ENCODE results near the gene SCN1A. TPM values are rescaled to one million over a fixed set of nuclear protein-coding genes. Genes with fewer than 3 reads are reported as not detected.

SCN1A gene
- total RNA-seq, 1 experiment from 2014 or later, result not detected

- H3K4me1 ChIP-seq (ENCODE audit: control insufficient read depth, insufficient read depth, low read length), result peaks cover 15% of the 10 kb centered on the region
- ATAC-seq (no peak), DNase-seq (ENCODE audit: low read depth, low spot score) (no peak)
- no peaks in the 10 kb centered on the region for H3K9me3 ChIP-seq (ENCODE audit: control insufficient read depth, insufficient read depth, low read depth, low read length)
- no peak overlapping the region for H3K27ac ChIP-seq (ENCODE audit: low read length)
- intact Hi-C loops (cut with micrococcal nuclease; ENCODE audit: unreplicated experiment), result no loop called here
- ChIA-PET CTCF (no interaction called here), POLR2A (no interaction called here)
- no peaks in the 10 kb centered on the region for H3K27me3 ChIP-seq (ENCODE audit: control insufficient read depth, insufficient read depth, low read length)
- BruUV-seq (replicated peaks), result no TSS peak
- no peaks in the 10 kb centered on the region; the same call in 1 of the 2 replicates for H3K36me3 ChIP-seq (ENCODE audit: control insufficient read depth, insufficient read depth, low read length)
- no peak for TF ChIP-seq TCF7L2 (IDR thresholded peaks at IDR 0.05; ENCODE audit: low read depth, low read length)
- no peak for TF ChIP-seq POLR2AphosphoS5 (IDR thresholded peaks at IDR 0.05; ENCODE audit: low read depth, low read length)
- TF ChIP-seq CTCF (IDR thresholded peaks at IDR 0.05), result no peak
- TF ChIP-seq SIN3A (IDR thresholded peaks at IDR 0.05; ENCODE audit: borderline replicate concordance, insufficient read depth, low read depth, low read length), result no peak
- TF ChIP-seq, protein P1, sequence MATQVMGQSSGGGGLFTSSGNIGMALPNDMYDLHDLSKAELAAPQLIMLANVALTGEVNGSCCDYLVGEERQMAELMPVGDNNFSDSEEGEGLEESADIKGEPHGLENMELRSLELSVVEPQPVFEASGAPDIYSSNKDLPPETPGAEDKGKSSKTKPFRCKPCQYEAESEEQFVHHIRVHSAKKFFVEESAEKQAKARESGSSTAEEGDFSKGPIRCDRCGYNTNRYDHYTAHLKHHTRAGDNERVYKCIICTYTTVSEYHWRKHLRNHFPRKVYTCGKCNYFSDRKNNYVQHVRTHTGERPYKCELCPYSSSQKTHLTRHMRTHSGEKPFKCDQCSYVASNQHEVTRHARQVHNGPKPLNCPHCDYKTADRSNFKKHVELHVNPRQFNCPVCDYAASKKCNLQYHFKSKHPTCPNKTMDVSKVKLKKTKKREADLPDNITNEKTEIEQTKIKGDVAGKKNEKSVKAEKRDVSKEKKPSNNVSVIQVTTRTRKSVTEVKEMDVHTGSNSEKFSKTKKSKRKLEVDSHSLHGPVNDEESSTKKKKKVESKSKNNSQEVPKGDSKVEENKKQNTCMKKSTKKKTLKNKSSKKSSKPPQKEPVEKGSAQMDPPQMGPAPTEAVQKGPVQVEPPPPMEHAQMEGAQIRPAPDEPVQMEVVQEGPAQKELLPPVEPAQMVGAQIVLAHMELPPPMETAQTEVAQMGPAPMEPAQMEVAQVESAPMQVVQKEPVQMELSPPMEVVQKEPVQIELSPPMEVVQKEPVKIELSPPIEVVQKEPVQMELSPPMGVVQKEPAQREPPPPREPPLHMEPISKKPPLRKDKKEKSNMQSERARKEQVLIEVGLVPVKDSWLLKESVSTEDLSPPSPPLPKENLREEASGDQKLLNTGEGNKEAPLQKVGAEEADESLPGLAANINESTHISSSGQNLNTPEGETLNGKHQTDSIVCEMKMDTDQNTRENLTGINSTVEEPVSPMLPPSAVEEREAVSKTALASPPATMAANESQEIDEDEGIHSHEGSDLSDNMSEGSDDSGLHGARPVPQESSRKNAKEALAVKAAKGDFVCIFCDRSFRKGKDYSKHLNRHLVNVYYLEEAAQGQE (IDR thresholded peaks at IDR 0.05; ENCODE audit: insufficient read depth in 1 of 2, low read depth in 2 of 2, low read length in 1 of 2), result no peak
- no peak overlapping the region for H3K4me3 ChIP-seq (ENCODE audit: low read depth in 2 of 2, low read length in 2 of 2)
- in situ Hi-C loops (cut with HindIII; ENCODE audit: low pct_unique_long_range_greater_than_20kb, low sequenced_read_pairs), result no loop called here
Measured at GRCh38 chr2:165957030-165957675, 170.7 kb downstream of the SCN1A start.

DNA sequence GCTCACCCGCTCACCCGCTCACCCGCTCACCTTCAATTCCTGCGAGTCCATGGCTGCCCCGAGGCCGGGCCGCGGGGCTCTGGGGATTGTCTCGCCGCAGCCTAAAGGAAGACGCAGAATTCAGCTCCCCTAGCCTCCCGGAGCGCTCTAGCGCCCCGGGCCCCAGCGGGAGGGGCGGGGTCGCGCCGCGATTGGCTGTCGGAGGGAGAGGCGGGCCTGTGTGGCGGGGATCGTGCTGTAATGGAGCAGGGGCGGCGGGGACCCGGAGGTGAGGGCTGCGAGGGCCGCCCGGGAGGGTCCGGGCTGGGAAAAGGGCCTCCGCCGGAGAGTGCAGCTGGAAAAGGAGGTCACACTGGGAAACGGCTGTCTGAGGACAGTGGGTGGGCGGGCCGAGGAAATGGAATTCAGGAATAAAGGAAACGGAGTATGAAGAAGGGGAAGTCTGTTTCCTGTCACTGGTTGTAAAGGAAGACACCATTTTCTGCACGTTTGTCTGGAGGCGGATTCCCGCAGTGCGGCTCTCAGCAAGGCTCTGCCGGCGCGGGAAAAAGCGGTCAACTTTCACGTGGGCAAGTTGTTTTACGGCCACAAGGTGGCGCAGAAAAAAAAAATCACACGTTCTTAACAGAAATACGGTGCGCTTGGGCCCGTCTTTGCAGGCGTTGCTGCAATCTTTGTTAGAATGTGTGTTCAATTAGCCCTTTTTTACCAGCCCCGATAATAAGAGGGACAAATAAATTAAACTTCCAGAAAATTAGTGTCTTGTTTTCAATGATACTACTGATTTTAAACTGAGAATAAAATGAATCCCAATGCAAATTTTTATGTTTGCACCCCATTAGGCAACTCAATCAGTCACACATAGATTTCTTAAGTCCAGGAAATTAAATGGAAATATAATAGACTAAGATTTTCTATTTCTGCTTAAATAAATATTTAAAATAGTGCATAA lies 173.9 kb downstream of the SCN1A start, which contains the start of gene TTC21B:
Gene TTC21B (minus strand): TSS at position 122 of the 952 bp plus-strand sequence. CDS start 71 bp downstream, at position 51.
- H3K27ac ChIP-seq (ENCODE audit: low read length), result peak within 1 kb of the TSS; percentile 75
- in situ Hi-C loops (cut with HindIII; ENCODE audit: low pct_unique_long_range_greater_than_20kb, low sequenced_read_pairs), result no loop called here
- CTCF ChIA-PET, result interaction anchor here (0.7 to 1.8 kb wide), 2 partner anchors 173 to 174 kb away, joined by 4 to 10 read pairs; partner anchors contain the start of gene SCN1A

More for the DNA sequence above, 173.9 kb downstream of the SCN1A start, which contains the start of gene TTC21B:
- POLR2A ChIA-PET, result interaction anchor here (0.6 kb wide), 1 partner anchor 917 kb away, joined by 3 read pairs; no protein-coding TSS in a partner anchor
- intact Hi-C loops (cut with micrococcal nuclease; ENCODE audit: unreplicated experiment), result loop anchor here (1.0 to 5.0 kb wide), 2 partner anchors 174 to 228 kb away; partner anchors contain the start of gene SCN1A
- peak; percentile 75 for DNase-seq (ENCODE audit: low read depth, low spot score)
- Histone ChIP-seq H3K36me3 (ENCODE audit: control insufficient read depth, insufficient read depth, low read length) (no peaks in the 10 kb centered on the region; the same call in 1 of the 2 replicates), H3K27me3 (ENCODE audit: control insufficient read depth, insufficient read depth, low read length) (no peaks in the 10 kb centered on the region), H3K4me3 (ENCODE audit: low read depth in 2 of 2, low read length in 2 of 2) (peak within 1 kb of the TSS; percentile 74 to 85), H3K9me3 (ENCODE audit: control insufficient read depth, insufficient read depth, low read depth, low read length) (no peaks in the 10 kb centered on the region), H3K4me1 (ENCODE audit: control insufficient read depth, insufficient read depth, low read length) (peaks cover 15% of the 10 kb centered on the region)
- BruUV-seq (replicated peaks), result no TSS peak
- TF ChIP-seq TCF7L2 (IDR thresholded peaks at IDR 0.05; ENCODE audit: low read depth, low read length) (0 out of 2 replicates have a peak, but pooled peaks have one; percentile 28), POLR2AphosphoS5 (IDR thresholded peaks at IDR 0.05; ENCODE audit: low read depth, low read length) (0 out of 2 replicates have a peak, but pooled peaks have one; percentile 44), CTCF (IDR thresholded peaks at IDR 0.05) (peak; percentile 82), SIN3A (IDR thresholded peaks at IDR 0.05; ENCODE audit: borderline replicate concordance, insufficient read depth, low read depth, low read length) (no peak; the same call in 1 of the 2 replicates)
- TF ChIP-seq, protein P1 (IDR thresholded peaks at IDR 0.05; ENCODE audit: insufficient read depth in 1 of 2, low read depth in 2 of 2, low read length in 1 of 2), result no peak
- ATAC-seq, result peak; percentile 99
